KOPT-K1 (cell line): ENCODE measurements around the gene PBX3.

Experiments used
- H3K27ac ChIP-seq: fragments of 200-600 bp; sonication (generic); 2 replicates; pipeline ENCODE4 v1.5.1; 2016; ENCODE audit warnings: antibody characterized with exemption, mild to moderate bottlenecking, low read depth, low read length; ENCODE audit not compliant: poor library complexity, severe bottlenecking
- H3K36me3 ChIP-seq: fragments of 200-600 bp; sonication (generic); 2 replicates; pipeline ENCODE4 v1.5.1; 2017; ENCODE audit warnings: antibody characterized with exemption, mild to moderate bottlenecking, low read length, moderate library complexity; ENCODE audit not compliant: insufficient read depth
- H3K9me3 ChIP-seq: fragments of 200-600 bp; sonication (generic); 2 replicates; pipeline ENCODE4 v1.5.1; 2017; ENCODE audit warnings: antibody characterized with exemption, low read length, mild to moderate bottlenecking; ENCODE audit not compliant: insufficient read depth, poor library complexity, severe bottlenecking

Gene PBX3

DNA sequence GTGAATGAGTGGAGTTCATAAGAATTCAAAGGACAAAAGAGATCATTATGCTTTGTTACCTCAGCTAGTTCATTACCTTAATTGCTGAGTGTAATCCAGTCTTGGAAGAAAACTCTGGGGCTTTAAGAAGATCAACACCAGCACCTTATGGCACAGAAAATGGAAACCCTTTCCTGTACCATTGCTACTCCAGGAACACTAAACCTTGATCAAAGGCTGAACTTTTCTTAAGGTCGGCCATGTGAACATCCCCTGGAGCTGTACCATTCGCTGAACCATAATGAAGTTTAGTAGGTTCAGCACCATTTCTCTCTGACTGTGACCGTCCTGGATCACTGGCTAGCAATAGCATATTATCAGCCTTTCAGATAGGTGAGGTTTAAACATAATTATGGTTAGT is 97.4 kb downstream of the PBX3 start:
- Histone ChIP-seq H3K27ac (no peak overlapping the region), H3K9me3 (no peaks in the 10 kb centered on the region), H3K36me3 (no peaks in the 10 kb centered on the region)

DNA sequence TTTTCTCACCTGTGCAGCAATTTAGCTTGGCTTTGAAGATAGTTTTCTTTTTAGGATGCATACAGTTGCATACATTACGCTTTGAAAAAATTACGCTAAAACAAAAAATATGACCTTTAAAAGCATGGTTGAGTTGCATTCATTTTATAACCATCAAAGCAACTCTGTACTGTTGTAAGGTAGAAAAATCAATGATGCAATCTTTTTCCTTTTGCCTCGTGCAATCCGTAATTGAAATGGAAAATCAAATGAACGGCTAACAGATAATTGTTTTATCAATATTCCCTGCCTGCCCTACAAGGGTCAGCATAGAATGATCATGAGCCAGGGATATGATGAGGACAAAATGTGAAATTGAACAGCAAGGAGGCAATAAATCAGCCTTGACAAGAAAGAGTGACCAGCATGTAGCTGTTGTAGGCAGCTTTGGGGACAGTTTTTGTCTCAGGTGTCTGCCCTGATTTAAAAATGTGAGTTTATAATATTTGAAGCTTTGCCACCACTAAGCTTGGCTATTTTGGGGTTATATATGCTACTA is 98.2 kb downstream of the PBX3 start:
- Histone ChIP-seq H3K27ac (no peak overlapping the region), H3K36me3 (no peaks in the 10 kb centered on the region), H3K9me3 (no peaks in the 10 kb centered on the region)

DNA sequence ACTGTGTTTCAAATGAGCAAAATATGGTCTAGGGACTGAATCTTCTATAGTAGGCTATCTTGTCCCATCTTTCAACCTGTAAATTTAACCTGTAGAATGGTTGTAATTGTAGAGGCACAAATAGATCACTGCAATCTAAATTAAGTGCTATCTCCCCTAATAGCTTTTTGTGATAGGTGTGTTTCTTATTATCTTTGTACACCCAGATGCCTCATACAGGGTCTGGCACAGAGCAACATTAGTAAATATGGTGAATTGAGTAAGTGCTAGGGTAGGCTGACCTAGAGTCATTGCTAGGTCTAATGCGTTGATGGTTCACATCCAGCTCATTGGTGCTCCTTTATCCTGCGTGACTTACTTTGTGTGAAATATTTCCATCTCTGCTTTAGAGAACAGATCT is 100.6 kb downstream of the PBX3 start:
- Histone ChIP-seq H3K27ac (no peak overlapping the region), H3K9me3 (no peaks in the 10 kb centered on the region)

DNA sequence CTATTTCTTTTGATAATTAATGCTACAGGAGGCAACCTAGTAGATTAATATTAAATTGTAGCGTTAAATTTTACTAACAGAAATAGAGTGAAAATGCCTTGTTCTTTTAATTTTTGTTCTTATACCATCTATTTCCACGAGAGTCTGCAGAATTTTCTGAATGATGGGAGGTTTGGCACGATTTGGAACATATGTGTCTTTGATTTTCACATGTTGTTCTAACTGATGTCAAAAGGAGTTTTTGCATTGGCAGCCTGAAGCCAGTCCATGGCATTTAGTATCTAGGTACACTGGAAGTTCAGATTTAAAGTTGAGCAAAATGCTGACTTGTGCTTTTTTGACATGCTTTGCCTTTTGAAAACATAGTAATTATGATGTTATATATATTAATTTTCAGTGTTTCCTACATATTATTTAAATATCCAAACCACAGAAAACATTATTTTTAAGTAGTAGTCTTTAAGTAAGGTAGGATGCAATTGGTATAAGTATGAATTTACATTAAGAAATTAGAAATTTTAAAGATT is 103.0 kb downstream of the PBX3 start:
- no peak overlapping the region for H3K27ac ChIP-seq
- H3K9me3 ChIP-seq, result no peaks in the 10 kb centered on the region
- H3K36me3 ChIP-seq, result no peaks in the 10 kb centered on the region

More for the DNA sequence above, 100.6 kb downstream of the PBX3 start:
- no peaks in the 10 kb centered on the region for H3K36me3 ChIP-seq

DNA sequence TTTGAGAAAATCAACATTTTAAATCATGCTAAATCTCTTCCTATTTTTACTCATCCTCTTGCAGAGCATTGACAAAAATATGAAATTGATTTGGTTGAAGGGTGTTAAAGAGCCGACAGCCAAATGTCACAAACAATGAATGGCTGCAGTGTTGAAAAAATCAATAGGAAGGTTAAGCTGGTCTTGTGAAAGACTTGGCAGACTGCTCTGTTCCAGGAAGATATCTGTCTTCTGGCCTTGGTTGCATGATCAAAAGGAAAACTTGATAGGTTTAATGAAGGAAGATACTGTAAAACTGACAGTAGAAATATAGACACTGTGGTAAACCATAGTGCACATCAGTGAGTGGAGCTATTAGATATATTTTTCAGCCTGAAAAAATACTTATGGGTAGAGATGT is 103.6 kb downstream of the PBX3 start:
- H3K36me3 ChIP-seq, result no peaks in the 10 kb centered on the region
- no peak overlapping the region for H3K27ac ChIP-seq
- no peaks in the 10 kb centered on the region for H3K9me3 ChIP-seq

DNA sequence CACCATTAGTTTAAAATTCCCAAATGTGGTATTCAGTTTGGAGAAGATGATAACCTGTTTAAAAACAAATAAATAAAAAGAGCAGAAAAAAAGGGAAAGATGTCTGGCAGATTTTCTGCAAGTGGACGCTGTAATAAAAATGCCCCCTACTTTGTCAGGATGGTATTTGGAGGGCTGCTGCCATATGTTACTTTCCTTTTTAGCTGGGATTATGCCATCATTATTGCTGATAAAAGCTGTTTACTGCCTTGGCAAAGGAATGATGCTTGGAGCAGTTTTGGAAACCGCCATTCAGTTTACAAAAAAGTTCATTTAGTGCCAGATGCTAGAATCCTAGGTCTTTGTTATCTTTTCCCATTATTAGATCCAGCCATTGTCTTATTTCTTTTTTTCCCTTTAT is 104.8 kb downstream of the PBX3 start:
- Histone ChIP-seq H3K36me3 (no peaks in the 10 kb centered on the region), H3K27ac (no peak overlapping the region), H3K9me3 (no peaks in the 10 kb centered on the region)

DNA sequence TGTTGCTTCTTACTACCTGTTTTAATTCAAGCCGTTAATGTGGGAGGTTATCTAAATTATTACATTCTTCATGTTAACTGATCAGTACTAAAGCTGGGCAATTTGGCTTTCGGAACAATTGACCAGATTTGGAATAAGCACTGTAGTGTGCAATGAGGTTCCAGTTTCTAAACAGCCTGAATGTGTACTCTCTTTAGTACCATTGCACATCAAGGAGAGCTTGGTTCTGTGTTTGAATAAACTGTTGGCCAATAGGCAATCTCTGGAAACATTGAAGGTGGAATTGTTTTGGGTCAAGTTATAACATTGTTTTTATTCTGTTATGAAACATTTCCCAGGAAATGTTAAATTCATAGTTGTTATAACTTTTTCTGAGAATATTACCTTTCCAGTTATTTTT is 105.2 kb downstream of the PBX3 start:
- no peak overlapping the region for H3K27ac ChIP-seq
- no peaks in the 10 kb centered on the region for H3K36me3 ChIP-seq
- H3K9me3 ChIP-seq, result no peaks in the 10 kb centered on the region

DNA sequence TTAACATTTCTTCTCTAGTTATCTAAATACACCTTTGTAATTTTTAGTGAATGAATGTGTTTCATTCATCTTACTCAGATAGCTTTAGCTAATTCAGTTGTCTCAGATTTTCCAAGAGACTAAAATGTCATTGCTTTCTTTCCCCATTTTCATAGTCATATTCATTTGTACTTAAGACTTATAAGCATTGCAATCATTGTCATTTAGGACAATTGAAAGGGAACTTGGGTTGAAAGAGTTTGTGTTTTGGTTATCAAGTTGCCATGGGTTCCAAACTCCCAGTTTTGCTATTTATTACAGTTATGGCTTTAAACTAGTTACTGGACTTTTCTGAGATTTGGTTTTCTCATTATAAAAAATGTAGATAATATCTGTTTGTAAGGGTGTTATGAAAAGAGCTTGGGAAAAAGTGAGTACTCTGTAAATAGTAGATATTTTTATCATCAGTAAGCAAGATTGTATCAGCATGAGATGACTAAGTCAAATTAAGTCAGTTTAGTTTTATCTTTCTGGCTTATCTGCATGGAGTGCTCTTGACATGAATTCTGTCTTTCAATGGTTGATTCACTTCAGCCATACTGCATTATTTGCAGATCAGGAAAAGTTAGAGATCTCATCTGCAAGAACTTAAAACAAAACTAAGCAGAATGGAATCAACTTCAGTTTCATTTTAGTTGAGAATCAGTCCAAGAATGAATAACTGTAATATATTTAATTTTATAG is 107.5 kb downstream of the PBX3 start:
- Histone ChIP-seq H3K27ac (no peak overlapping the region), H3K36me3 (no peaks in the 10 kb centered on the region), H3K9me3 (no peaks in the 10 kb centered on the region)

DNA sequence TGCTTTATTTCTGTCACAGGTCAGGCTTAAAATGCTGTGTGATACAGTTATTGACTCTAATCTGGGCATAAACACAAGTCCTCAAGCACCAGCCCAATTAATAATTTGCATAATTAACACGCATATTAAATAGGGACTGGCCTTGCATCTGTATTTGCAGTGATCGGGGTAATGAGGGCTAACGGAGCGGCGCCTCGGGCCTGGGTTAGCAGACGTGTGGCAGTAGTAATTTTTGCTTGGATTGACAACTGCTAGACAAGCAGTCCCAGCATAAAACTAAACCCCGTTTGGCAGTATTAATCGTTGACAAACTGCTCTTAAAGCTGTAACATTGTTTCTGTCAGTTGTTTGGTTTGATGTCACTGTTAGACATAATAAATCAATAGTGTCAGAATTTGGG is 109.2 kb downstream of the PBX3 start:
- H3K36me3 ChIP-seq, result no peaks in the 10 kb centered on the region
- no peak overlapping the region for H3K27ac ChIP-seq
- no peaks in the 10 kb centered on the region for H3K9me3 ChIP-seq

DNA sequence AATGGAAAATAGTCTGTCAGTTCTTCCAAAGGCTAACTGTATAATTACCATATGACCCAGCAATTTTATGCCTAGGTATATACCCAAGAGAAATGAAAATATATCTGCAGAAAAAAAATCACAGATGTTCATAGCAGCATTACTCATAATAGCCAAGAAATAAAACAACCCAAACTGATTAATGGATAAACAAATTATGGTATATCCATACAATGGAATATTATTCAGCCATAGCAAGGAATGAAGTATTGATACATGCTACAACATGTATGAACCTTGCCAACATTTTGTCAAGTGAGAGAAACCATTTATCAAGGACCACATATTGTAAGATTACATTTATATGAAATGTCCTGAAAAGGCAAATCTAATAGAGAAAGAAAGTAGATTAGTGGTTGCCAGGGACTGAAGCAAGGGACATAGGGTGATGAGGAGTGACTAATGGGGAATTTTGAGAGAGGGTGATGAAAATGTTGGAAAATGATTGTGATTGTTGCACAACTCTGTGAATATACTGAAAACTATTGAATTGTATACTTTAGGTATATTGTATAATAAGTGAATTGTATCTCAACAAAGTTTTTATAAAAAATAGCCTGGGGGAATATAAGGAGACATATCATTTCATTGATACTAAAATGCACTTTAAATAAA is 114.4 kb downstream of the PBX3 start:
- no peaks in the 10 kb centered on the region for H3K9me3 ChIP-seq

DNA sequence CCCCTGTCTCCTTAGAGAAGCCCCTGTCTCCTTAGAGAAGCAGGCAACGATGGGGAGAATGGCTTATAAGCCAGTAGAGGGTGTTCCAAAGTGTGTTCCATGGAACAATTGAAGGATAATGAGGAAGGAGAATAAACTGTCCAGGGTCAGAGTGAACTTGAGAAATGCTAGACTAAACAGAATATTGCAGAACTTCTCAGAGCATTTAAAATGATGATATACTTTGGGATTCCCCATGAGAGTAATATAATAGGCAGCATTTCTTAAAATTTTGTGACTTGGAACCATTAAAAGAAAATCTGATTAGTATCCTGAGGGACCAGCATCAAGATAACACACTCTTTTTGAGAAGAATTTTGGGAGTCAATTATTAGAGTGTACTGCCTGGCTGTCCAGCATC is 116.8 kb downstream of the PBX3 start:
- no peak overlapping the region for H3K27ac ChIP-seq
- no peaks in the 10 kb centered on the region for H3K9me3 ChIP-seq
- no peaks in the 10 kb centered on the region for H3K36me3 ChIP-seq

More for the DNA sequence above, 114.4 kb downstream of the PBX3 start:
- no peaks in the 10 kb centered on the region for H3K36me3 ChIP-seq
- no peak overlapping the region for H3K27ac ChIP-seq

DNA sequence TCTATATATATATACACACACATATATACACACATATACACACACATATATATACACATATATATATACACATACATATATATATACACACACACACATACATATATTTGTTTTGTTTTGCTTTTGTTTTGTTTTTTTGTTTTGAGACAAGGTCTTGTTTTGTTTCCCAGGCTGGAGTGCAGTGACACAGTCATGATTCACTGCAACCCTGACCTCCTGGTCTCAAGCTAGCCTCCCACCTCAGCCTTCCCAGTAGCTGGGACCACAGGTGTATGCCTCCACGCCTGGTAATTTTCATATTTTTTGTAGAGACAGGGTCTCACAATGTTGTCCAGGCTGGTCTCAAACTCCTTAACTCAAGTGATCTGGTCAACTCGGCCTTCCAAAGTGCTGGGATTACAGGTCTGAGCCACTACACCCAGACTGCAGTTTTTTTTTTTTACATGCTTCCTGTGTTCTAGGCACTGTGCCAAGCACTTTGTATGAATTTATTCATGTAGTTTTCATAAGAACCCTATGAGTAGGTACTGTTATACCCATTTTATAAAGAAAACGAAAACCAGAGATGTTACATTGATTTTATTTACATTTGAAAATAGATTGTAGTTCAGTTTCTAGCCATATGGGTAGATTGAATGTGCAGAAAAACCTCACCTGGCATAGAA is 120.7 kb downstream of the PBX3 start:
- Histone ChIP-seq H3K27ac (no peak overlapping the region), H3K36me3 (no peaks in the 10 kb centered on the region), H3K9me3 (no peaks in the 10 kb centered on the region)

DNA sequence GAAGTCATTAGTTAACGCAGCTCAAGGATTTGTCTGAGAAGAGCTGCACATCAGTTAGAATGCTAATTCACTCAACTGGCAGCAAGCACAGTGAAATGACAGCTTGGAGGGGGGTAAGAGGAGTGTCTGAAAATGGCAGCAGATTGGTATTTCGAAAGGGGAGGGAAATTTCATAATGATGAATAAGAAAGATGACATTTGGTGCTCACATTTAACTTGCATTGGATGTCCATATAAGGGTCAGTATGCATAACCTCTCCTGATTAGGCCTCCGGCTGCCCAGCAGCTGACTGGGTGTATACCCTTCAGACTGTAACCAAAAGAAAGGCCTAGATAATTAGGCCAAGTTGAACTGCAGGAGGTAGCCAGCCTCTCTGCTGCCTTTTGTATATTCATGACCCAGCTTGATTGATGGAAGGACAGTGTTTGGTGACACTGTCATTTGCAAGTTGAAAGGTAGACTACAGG is 131.0 kb downstream of the PBX3 start:
- no peak overlapping the region for H3K27ac ChIP-seq
- H3K36me3 ChIP-seq, result no peaks in the 10 kb centered on the region
- H3K9me3 ChIP-seq, result no peaks in the 10 kb centered on the region

DNA sequence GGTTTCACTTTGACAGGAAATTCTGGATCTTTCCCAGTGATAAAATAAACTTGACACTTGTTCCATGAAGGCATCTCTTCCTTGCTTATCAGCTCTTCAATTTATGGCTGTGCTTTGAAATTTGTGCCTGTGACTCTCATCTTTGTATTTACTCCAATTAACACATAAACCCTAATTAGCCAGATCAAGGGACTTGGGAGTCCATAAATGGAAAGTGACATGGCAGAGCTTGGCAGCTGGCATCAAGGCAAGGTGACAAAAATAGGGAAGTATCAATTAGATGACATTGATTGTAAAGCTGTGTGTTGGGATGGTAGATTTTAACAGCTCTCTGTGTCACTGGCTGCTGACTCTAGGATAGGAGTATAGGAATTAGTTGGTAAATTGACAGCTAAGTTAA is 133.9 kb downstream of the PBX3 start:
- Histone ChIP-seq H3K36me3 (no peaks in the 10 kb centered on the region), H3K27ac (no peak overlapping the region), H3K9me3 (no peaks in the 10 kb centered on the region)

DNA sequence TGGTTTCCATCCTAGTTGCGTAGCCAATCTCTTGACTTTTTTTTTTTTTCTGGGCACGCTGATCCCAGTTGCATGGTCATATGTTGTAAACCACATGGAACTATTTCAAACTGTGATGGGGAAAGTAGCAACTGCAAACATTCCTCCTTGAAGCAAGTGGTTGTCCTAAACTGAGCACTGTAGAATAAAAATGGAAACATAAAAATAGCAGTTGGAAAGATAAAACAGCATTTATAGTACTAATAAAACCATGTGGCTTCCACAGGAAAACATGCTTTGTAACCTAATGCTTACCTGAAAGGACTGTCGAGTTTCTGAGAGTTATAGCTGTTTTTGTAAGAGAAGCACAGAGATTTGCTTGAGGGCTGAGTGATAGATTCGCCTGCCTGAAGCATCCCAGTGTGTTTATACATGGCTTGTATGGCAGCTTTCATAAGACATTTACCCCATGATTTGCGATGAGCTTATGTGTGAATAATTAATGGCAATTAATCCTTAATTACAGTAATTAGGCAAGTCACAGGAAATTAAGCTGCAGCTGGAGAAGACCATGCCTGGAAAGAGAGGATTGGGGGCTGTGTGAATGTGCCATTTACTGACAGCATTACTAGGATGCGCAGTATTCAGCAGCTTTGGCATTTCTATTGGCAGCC is 136.5 kb downstream of the PBX3 start:
- Histone ChIP-seq H3K36me3 (no peaks in the 10 kb centered on the region), H3K9me3 (no peaks in the 10 kb centered on the region), H3K27ac (no peak overlapping the region)
